ENCODE data around the gene CMBL.
"Not testable (repeated sequence)": the region's sequence is repeated elsewhere in the genome, so short reads cannot be mapped to it uniquely, and the experiment has no call there.

CMBL gene

GRCh38 chr5:10307206-10308148, at the start of gene CMBL:
CMBL (minus strand) TSS chr5:10307902; CDS start chr5:10290762, 17,140 bp downstream.
- DNase-seq (ENCODE audit: low read depth in 2 of 2) = peak in 1 of 2 experiments; percentile 15

- DNase-seq (ENCODE audit: low read depth in 2 of 2) = no peak
These were observed 47.6 kb upstream of the CMBL start for GRCh38 chr5:10355071-10355889.

DNA sequence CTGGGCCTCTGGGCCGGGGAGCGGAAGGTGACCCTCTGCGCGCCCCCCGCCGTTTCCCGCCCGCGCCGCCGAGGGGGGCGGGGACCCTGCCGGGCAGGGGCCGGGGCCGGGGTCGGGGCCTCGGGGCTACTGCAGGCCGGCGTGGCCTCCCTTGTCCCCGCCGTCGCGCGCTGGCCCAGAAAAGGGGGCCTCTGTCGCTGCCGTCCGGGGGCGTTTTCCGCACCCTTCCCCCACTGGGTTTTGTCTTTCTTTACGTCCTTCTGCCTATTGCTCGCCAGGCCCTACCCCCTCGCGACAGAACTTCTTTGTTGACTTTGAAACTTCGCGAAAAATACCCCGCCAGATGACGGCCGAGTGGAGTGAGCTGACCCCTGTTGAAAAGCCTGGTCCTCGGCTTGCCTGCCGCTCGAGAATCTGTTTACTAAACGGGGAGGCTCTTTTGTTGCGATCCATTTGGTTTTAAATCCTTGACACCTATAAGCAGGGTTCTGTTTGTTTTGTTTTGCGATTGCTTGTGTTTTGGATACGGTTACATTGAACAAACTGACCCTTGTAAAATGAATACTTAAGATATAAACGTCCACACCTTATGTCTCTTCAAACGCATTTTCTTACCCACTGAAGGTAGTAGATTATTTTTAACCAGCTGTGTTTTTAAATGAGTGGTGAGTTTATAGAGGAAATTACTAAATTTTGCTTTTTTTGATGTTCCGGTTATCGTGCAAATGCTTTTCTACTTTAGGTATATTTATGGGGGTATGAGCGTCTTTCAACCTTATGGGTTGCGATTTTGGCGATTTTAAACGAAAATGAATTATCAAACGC, 46.6 kb upstream of the CMBL start:
- DNase-seq (ENCODE audit: low read depth in 2 of 2) = peak; percentile 24 to 29

DNA sequence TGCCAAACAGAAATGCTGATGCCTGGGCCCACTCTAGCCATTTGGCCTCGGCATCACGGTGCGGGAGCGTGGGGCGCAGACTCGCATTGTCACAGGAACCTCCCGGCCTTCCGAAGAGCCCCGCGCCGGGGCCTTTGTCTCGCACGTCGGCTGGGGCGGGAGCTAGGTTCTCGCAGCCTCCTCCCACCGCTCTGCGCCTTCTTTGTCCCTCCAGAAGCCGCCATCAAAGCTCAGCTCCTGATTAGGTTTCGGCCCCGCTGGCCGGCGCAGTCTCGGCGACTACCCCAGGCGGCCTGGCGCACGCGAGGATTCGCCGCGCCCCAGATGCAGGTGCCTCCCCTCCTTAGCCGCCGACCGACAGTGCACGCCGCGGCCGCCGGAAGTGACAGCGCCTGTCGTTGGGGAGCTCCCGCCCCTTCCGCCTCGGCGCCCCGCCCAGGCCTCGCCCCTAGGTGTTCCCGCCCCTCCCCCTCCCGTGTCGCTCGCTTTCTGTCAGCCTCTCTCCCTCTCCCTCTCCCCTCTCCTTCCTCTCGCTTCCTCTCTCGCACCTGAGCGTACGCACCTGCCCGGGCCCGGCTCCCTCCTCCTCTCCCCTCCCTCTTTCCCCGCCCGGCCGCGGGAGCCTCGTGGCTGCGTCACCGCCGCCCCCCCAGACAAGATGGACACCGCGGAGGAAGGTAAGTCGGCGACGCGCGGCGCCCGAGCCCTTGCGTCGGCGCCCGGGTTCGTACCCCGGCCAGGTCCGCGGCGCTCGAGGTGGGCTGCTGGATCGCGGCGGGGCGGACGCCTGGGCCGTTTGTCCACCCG, 45.7 kb upstream of the CMBL start, which contains the start of gene MARCHF6:
TSS of gene MARCHF6 (plus strand) at position 455 of the 807 bp plus-strand sequence. CDS start at position 659, 204 bp downstream.
- DNase-seq (ENCODE audit: low read depth in 2 of 2) = peak; percentile 91 to 94

- no peak for DNase-seq (ENCODE audit: low read depth in 2 of 2)
These were observed 44.9 kb upstream of the CMBL start for GRCh38 chr5:10352430-10353240.

DNA sequence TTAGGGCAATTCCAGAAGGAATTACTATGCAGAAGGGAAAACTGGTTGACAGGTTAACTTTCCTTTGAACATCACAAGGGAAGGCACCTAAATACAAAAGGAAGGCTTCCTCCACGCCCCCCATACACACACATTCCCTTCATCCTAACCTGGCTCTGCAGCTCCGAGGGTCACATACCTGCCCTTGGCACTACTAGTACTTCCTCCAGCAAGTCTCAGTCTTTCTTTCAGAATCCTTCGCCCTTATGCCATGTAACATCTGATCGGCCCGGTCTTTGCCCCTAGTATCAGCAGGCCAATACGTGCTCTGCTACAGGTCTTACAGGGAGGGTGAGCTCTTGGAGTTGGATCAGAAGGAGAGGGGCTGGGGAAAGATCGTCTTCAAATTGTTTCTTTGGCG, 44.2 kb upstream of the CMBL start:
- DNase-seq (ENCODE audit: low read depth in 2 of 2) = no peak

GRCh38 chr5:10351199-10351905, 43.6 kb upstream of the CMBL start:
- no peak for DNase-seq (ENCODE audit: low read depth in 2 of 2)

GRCh38 chr5:10348258-10348657, 40.6 kb upstream of the CMBL start:
- DNase-seq (ENCODE audit: low read depth in 2 of 2) = no peak

- not testable (repeated sequence) for DNase-seq (ENCODE audit: low read depth in 2 of 2)
These were observed 36.9 kb upstream of the CMBL start for GRCh38 chr5:10344461-10345106.

- no peak for DNase-seq (ENCODE audit: low read depth in 2 of 2)
These were observed 35.8 kb upstream of the CMBL start for GRCh38 chr5:10343486-10343885.

DNA sequence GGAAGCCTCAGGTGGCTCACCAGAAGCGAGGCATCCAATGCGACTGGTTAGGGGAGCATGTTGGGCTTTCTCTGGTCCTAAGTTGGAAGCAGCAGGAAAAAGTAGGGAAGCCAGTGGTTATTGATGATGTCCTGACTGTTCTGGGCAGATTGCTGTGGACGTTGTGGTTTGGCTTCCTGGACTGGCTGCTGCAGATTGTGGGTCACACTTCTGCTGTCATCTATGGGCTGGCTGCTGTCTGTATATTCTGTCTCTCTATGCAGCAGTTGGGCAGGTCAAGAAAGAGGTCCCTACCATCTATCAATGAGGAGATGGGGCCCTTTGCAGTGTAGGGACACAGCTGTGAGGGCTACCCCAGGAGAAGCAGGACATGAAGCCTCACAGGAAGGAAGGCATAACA, 32.3 kb upstream of the CMBL start:
- DNase-seq (ENCODE audit: low read depth in 2 of 2) = no peak

GRCh38 chr5:10339058-10339811, 31.5 kb upstream of the CMBL start:
- no peak for DNase-seq (ENCODE audit: low read depth in 2 of 2)

DNA sequence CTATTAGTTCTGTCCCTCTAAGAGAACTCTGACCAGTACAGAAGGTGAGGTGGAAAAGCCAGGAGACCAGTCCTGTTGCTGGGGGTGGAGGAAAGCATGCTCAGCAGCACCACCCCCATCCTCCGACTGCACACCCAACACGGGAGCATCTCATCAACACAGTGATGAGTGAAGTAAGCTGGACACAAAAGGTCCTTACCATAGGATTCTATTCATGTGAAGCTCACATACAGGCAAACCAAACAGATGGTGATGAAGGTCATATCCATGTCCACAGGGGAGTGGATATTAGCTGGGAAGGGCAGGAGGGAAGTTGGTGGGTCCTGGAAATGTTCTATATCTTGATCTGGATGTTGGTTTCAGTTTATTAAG, 31.0 kb upstream of the CMBL start:
- no peak for DNase-seq (ENCODE audit: low read depth in 2 of 2)

GRCh38 chr5:10337986-10338385, 30.3 kb upstream of the CMBL start:
- DNase-seq (ENCODE audit: low read depth in 2 of 2) = no peak

DNA sequence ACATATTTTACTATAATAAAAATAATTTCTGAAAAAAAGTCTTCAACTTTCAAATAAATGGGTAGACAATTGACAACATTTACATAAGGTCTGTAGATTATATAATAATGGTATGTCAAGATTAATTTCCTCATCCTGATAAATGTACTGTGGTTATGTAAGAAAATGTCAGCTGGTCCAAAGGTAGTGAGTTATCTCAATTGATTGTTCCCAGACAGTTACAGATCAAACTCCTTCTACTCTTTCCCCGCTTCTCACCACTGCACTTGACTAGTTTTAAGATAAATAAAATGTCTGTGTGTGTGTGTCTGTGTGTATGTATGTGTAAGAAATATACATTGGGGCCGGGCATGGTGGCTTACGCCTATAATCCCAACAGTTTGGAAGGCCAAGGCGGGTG, 29.4 kb upstream of the CMBL start:
- no peak for DNase-seq (ENCODE audit: low read depth in 2 of 2)

- no peak for DNase-seq (ENCODE audit: low read depth in 2 of 2)
These were observed 28.2 kb upstream of the CMBL start for GRCh38 chr5:10335711-10336470.

- DNase-seq (ENCODE audit: low read depth in 2 of 2) = no peak
These were observed 27.1 kb upstream of the CMBL start for GRCh38 chr5:10334831-10335230.

All from stimulated activated CD4-positive, alpha-beta T cell treated with anti-CD3 and anti-CD28 coated beads, Interleukin-12 subunit alpha, Interleukin-12 subunit beta, amount 100 ng/mL, for 24 hours (primary cell).